ENCODE measurements around the gene ADIG. TPM values are rescaled to one million over a fixed set of nuclear protein-coding genes. Genes with fewer than 3 reads are reported as not detected.

ADIG gene
- total RNA-seq, 4 donors from 2014 or later: not detected

- no peak for DNase-seq (ENCODE audit: extremely low spot score)
- Histone ChIP-seq H3K9me3 (no peaks in the 10 kb centered on the region), H3K4me1 (no peaks in the 10 kb centered on the region), H3K27ac (replicated peaks in 1 of 4) (no peak overlapping the region), H3K36me3 (peaks cover 39 to 100% (median 71%) of the 10 kb centered on the region in 4 donors), H3K27me3 (no peaks in the 10 kb centered on the region), H3K4me3 (no peak overlapping the region)
- 92% methylated on average over 3 of the region's 3 CpGs for WGBS
- intact Hi-C loops (cut with DNase I): no loop called here
- TF ChIP-seq POLR2AphosphoS5 (IDR thresholded peaks at IDR 0.05) (no peak), EP300 (IDR thresholded peaks at IDR 0.05) (no peak), POLR2A (IDR thresholded peaks at IDR 0.05; ENCODE audit: low read depth) (no peak)
- TF ChIP-seq, protein P1, sequence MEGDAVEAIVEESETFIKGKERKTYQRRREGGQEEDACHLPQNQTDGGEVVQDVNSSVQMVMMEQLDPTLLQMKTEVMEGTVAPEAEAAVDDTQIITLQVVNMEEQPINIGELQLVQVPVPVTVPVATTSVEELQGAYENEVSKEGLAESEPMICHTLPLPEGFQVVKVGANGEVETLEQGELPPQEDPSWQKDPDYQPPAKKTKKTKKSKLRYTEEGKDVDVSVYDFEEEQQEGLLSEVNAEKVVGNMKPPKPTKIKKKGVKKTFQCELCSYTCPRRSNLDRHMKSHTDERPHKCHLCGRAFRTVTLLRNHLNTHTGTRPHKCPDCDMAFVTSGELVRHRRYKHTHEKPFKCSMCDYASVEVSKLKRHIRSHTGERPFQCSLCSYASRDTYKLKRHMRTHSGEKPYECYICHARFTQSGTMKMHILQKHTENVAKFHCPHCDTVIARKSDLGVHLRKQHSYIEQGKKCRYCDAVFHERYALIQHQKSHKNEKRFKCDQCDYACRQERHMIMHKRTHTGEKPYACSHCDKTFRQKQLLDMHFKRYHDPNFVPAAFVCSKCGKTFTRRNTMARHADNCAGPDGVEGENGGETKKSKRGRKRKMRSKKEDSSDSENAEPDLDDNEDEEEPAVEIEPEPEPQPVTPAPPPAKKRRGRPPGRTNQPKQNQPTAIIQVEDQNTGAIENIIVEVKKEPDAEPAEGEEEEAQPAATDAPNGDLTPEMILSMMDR (IDR thresholded peaks at IDR 0.05): no peak
Measured at GRCh38 chr20:38558596-38559360, 22.2 kb upstream of the ADIG start.

DNA sequence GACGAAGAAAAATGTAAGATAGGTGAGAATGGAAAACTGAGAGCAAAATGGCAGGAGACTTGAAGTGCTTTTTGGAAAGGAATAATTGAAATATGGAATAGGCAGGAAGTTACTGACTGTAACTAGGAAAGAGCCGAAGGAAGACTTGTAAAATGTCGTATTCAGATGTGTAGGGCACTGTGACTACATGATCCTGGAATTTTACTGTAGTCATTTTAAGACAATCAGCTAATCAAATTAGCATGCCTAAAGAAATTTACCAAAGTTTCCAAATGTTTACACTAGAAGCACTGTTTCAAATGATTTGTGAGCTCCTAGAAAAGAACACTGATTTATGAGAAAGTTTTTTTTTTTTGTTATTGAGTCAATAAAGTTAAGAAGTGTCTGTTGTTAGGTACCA is 21.2 kb upstream of the ADIG start:
- no peak overlapping the region for H3K4me3 ChIP-seq
- no peaks in the 10 kb centered on the region for H3K27me3 ChIP-seq
- intact Hi-C loops (cut with DNase I): no loop called here
- TF ChIP-seq POLR2AphosphoS5 (IDR thresholded peaks at IDR 0.05) (no peak), EP300 (IDR thresholded peaks at IDR 0.05) (no peak), POLR2A (IDR thresholded peaks at IDR 0.05; ENCODE audit: low read depth) (no peak)
- TF ChIP-seq, protein P1 (IDR thresholded peaks at IDR 0.05): no peak
- H3K9me3 ChIP-seq: no peaks in the 10 kb centered on the region
- no peak for DNase-seq (ENCODE audit: extremely low spot score)
- H3K4me1 ChIP-seq: no peaks in the 10 kb centered on the region
- peaks cover 29 to 100% (median 65%) of the 10 kb centered on the region in 4 donors for H3K36me3 ChIP-seq
- WGBS: 96% methylated on average over 3 of the region's 3 CpGs
- H3K27ac ChIP-seq (replicated peaks in 1 of 4): no peak overlapping the region

DNA sequence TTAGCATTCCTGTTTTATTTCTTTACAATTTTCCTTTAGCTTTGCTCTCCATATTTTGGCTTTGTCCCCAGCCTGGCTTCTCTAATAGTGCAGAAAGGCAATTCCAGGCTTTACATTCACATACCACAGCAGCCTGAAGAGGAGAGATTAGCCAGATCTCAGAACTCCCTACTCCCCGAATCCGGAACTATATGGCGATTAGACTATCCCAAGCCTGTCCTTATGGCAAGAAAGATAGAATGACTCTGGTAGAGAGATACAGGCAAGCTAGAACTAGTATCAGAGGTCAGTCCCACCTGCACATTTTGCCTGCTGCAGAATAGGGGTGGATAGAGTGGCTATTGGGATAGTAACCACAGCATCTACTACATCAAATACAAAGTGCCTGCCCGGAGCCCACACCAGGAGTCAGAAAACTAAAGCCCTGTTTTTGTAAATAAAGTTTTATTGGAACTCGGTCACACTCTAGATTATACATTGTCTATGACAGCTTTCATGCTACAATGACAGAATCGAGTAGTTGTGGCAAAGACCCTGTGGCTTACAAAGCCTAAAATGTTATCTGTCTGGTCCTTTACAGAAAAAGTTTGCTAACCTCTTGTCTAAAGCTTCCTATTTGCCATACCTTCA is 17.1 kb upstream of the ADIG start:
- no peak overlapping the region for H3K4me3 ChIP-seq
- TF ChIP-seq POLR2A (IDR thresholded peaks at IDR 0.05; ENCODE audit: low read depth) (no peak), POLR2AphosphoS5 (IDR thresholded peaks at IDR 0.05) (no peak), EP300 (IDR thresholded peaks at IDR 0.05) (no peak)
- TF ChIP-seq, protein P1 (IDR thresholded peaks at IDR 0.05): no peak
- H3K27me3 ChIP-seq: no peaks in the 10 kb centered on the region
- H3K9me3 ChIP-seq: no peaks in the 10 kb centered on the region
- DNase-seq (ENCODE audit: extremely low spot score): no peak
- no peak overlapping the region for H3K27ac ChIP-seq (replicated peaks in 1 of 4)
- intact Hi-C loops (cut with DNase I): no loop called here
- H3K36me3 ChIP-seq: peaks cover 31 to 99% (median 71%) of the 10 kb centered on the region in 4 donors
- H3K4me1 ChIP-seq: no peaks in the 10 kb centered on the region
- 93% methylated on average over 6 of the region's 6 CpGs for WGBS

GRCh38 chr20:38564680-38565079 is 16.3 kb upstream of the ADIG start:
- Histone ChIP-seq H3K9me3 (no peaks in the 10 kb centered on the region), H3K4me3 (no peak overlapping the region), H3K4me1 (no peaks in the 10 kb centered on the region), H3K27ac (replicated peaks in 1 of 4) (no peak overlapping the region), H3K36me3 (peaks cover 29 to 99% (median 71%) of the 10 kb centered on the region in 4 donors), H3K27me3 (no peaks in the 10 kb centered on the region)
- intact Hi-C loops (cut with DNase I): no loop called here
- TF ChIP-seq, protein P1 (IDR thresholded peaks at IDR 0.05): no peak
- TF ChIP-seq EP300 (IDR thresholded peaks at IDR 0.05) (no peak), POLR2A (IDR thresholded peaks at IDR 0.05; ENCODE audit: low read depth) (no peak), POLR2AphosphoS5 (IDR thresholded peaks at IDR 0.05) (no peak)
- 100% methylated on average over 1 of the region's 1 CpG for WGBS
- DNase-seq (ENCODE audit: extremely low spot score): no peak
